ENCODE measurements around the gene DHX35. TPM values are rescaled to one million over a fixed set of nuclear protein-coding genes. Genes with fewer than 3 reads are reported as not detected.
A peak's percentile ranks its signal among the peaks of the same experiment; 100 is the strongest.

Gene DHX35
- total and polyA plus RNA-seq, 2 of the 13 experiments (the other 11 are each of a cell fraction or from before 2014, with no cell fraction given) = 25.8 to 28.7 TPM

GRCh38 chr20:39059036-39059435 is 96.9 kb downstream of the DHX35 start (continued):
- TF ChIP-seq ZSCAN29 (CRISPR knock-in tag; conservative IDR thresholded peaks at IDR 0.05) (no peak), ZNF275 (CRISPR knock-in tag; IDR thresholded peaks at IDR 0.05; ENCODE audit: borderline replicate concordance) (no peak), ZNF546 (CRISPR knock-in tag; conservative IDR thresholded peaks at IDR 0.05) (no peak), ZNF143 (CRISPR knock-in tag; IDR thresholded peaks at IDR 0.05) (no peak), IKZF5 (CRISPR knock-in tag; IDR thresholded peaks at IDR 0.05) (no peak)

- CTCF ChIA-PET (ENCODE audit: low intra/inter-chr PET ratio, low total read pairs) = no interaction called here
- H3K4me3 ChIP-seq (replicated peaks in 1 of 3; ENCODE audit: insufficient read depth in 1 of 3, low read depth in 2 of 3, low read length in 3 of 3) = no peak overlapping the region
- in situ Hi-C loops (cut with HindIII; ENCODE audit: extremely low pct_ligation_motif_present, low pct_unique_long_range_greater_than_20kb) = no loop called here
- no peaks in the 10 kb centered on the region for H4K20me1 ChIP-seq (ENCODE audit: insufficient read depth, low read length)
- H2AFZ ChIP-seq (ENCODE audit: low read length) = no peak overlapping the region
- FAIRE-seq = peak; percentile 56
- no peak overlapping the region for H3K9ac ChIP-seq (ENCODE audit: insufficient read depth, low read depth, low read length)
- POLR2A ChIA-PET = interaction anchor here (0.8 kb wide), 1 partner anchor 10 kb away, joined by 3 read pairs; no protein-coding TSS in a partner anchor
- ATAC-seq = peak; percentile 62
- peaks cover 26% of the 10 kb centered on the region for H3K4me1 ChIP-seq (ENCODE audit: insufficient read depth, low read length)
- peaks cover 7% of the 10 kb centered on the region; the same call in 1 of the 2 replicates for H3K9me3 ChIP-seq (ENCODE audit: low read length)
- no peak overlapping the region for H3K4me2 ChIP-seq (ENCODE audit: low read depth, low read length)
- DNase-seq (ENCODE audit: low spot score) = peak; percentile 48
- WGBS (ENCODE audit: low lambda C conversion rate) = 29% methylated on average over 12 of the region's 14 CpGs
- H3K36me3 ChIP-seq (replicated peaks in 1 of 2; ENCODE audit: control insufficient read depth in 1 of 2, insufficient read depth in 2 of 2, low read length in 2 of 2) = no peaks in the 10 kb centered on the region
- H3K27ac ChIP-seq (ENCODE audit: extremely low read length, insufficient read depth, low read length) = no peak overlapping the region
- intact Hi-C loops (cut with micrococcal nuclease; ENCODE audit: unreplicated experiment) = no loop called here
- BruUV-seq (replicated peaks) = no TSS peak
- no peaks in the 10 kb centered on the region for H3K79me2 ChIP-seq (ENCODE audit: insufficient read depth, low read length)
- H3K27me3 ChIP-seq (ENCODE audit: control insufficient read depth in 1 of 2, insufficient read depth in 2 of 2, low read length in 2 of 2) = peaks cover 0 to 7% of the 10 kb centered on the region in 2 experiments; a peak in 3 of 5 replicates
- TF ChIP-seq FOXP4 (CRISPR knock-in tag; IDR thresholded peaks at IDR 0.05) = no peak
- no peak for TF ChIP-seq SETDB1 (CRISPR knock-in tag; IDR thresholded peaks at IDR 0.05; ENCODE audit: borderline replicate concordance)
- peak; percentile 44 for TF ChIP-seq STAG1 (CRISPR knock-in tag; IDR thresholded peaks at IDR 0.05)
- TF ChIP-seq CTCF (CRISPR knock-in tag; IDR thresholded peaks at IDR 0.05) = peak; percentile 57
- no peak for TF ChIP-seq HDAC2 (CRISPR knock-in tag; IDR thresholded peaks at IDR 0.05)
- TF ChIP-seq ZNF350 (CRISPR knock-in tag; IDR thresholded peaks at IDR 0.05; ENCODE audit: borderline replicate concordance, low read depth) = no peak
- no peak for TF ChIP-seq DRAP1 (CRISPR knock-in tag; IDR thresholded peaks at IDR 0.05)
- TF ChIP-seq ZNF770 (CRISPR knock-in tag; IDR thresholded peaks at IDR 0.05) = no peak
Measured at GRCh38 chr20:39066471-39067242, 104.5 kb downstream of the DHX35 start.

Data from HepG2 (cell line).